Kidney epithelial cell (primary cell): ENCODE data around the gene ANKS1B. TPM values are rescaled to one million over a fixed set of nuclear protein-coding genes. Genes with fewer than 3 reads are reported as not detected.
A peak's percentile ranks its signal among the peaks of the same experiment; 100 is the strongest.

Experiments used
- DNase-seq: peaks from one replicate; pipeline ENCODE4 v3.0.0-alpha.2; 2010; ENCODE audit warnings: low read depth
- H3K27me3 ChIP-seq: 2 replicates; pipeline ENCODE4 v1.6.0; 2011; ENCODE audit warnings: low read length; ENCODE audit not compliant: control insufficient read depth, insufficient read depth
- H3K36me3 ChIP-seq: 2 replicates; pipeline ENCODE4 v1.5.1; 2011; ENCODE audit warnings: low read length; ENCODE audit not compliant: control insufficient read depth, insufficient read depth
- H3K4me3 ChIP-seq: 2 replicates; pipeline ENCODE4 v1.5.1; 2011; ENCODE audit warnings: low read depth, mild to moderate bottlenecking, control low read depth, low read length
- total RNA-seq: library from RNA; depleted of rRNA; stranded (reverse); fragments of >200 nt; gene quantifications from 2 replicates; pipeline ENCODE4 v1.2.3, GENCODE V29; 2015
- TF ChIP-seq, protein P1 (sequence below): IDR thresholded peaks from 2 replicates; pipeline ENCODE4 v1.5.1; 2011; ENCODE audit warnings: mild to moderate bottlenecking, moderate library complexity, low read length, control low read depth, inconsistent platforms; ENCODE audit not compliant: insufficient read depth, poor library complexity, severe bottlenecking

Gene ANKS1B
- total RNA-seq, 1 donor from 2014 or later: 0.13 TPM

DNA sequence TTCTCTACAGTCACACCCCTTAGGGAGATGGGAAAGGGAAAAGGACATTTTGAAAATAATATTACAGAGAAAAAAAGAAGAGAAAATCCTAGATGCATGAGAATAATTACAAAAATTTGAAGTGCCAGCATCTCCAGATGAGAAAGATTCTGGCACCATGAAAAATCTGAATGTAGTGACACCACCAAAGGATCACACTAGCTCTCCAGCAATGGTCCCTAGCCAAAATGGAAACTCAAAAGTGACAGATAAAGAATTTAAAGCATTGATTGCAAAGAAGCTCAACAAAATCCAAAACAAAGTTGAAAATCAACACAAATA is 364.6 kb downstream of the ANKS1B start:
- Histone ChIP-seq H3K27me3 (no peaks in the 10 kb centered on the region), H3K36me3 (no peaks in the 10 kb centered on the region), H3K4me3 (no peak overlapping the region)
- TF ChIP-seq, protein P1, sequence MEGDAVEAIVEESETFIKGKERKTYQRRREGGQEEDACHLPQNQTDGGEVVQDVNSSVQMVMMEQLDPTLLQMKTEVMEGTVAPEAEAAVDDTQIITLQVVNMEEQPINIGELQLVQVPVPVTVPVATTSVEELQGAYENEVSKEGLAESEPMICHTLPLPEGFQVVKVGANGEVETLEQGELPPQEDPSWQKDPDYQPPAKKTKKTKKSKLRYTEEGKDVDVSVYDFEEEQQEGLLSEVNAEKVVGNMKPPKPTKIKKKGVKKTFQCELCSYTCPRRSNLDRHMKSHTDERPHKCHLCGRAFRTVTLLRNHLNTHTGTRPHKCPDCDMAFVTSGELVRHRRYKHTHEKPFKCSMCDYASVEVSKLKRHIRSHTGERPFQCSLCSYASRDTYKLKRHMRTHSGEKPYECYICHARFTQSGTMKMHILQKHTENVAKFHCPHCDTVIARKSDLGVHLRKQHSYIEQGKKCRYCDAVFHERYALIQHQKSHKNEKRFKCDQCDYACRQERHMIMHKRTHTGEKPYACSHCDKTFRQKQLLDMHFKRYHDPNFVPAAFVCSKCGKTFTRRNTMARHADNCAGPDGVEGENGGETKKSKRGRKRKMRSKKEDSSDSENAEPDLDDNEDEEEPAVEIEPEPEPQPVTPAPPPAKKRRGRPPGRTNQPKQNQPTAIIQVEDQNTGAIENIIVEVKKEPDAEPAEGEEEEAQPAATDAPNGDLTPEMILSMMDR: no peak
- no peak for DNase-seq

DNA sequence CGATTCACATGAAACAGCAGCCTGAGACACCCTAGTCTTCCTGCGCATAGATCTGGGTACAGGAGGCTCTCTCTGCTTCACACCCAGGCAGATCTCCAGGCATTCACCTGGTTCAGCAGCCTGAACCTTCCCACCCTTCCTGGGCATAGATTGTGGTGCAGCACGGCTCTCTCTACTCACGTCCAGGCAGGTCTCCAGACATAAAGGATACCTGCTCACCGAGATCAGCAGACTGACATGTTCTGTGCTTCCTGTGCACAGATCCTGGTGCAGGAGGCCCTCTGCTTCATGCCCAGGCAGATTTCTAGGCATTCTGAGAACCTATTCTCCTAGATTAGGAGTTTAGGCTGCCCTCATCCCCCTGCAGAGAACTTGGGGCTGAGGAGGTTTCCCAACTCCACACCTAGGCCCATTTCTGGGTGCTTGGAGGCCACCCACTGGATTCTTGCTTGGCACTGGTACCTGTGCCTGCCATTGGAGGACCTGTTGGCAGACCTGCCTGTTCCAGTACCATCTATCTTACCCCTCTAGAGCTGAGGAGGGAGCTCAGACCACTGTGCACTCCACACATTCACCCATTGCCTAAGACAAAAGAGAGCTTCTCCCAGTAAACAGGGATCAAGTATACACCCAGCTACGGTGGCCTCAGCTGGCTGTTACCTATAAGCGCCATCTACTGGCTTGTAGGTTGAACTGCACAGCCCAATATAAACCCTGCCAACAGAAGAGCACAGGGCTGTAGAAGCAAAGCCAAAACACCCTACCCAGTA is 365.2 kb downstream of the ANKS1B start:
- no peak overlapping the region for H3K4me3 ChIP-seq
- TF ChIP-seq, protein P1: peak; percentile 76
- no peaks in the 10 kb centered on the region for H3K27me3 ChIP-seq
- no peaks in the 10 kb centered on the region for H3K36me3 ChIP-seq
- no peak for DNase-seq

DNA sequence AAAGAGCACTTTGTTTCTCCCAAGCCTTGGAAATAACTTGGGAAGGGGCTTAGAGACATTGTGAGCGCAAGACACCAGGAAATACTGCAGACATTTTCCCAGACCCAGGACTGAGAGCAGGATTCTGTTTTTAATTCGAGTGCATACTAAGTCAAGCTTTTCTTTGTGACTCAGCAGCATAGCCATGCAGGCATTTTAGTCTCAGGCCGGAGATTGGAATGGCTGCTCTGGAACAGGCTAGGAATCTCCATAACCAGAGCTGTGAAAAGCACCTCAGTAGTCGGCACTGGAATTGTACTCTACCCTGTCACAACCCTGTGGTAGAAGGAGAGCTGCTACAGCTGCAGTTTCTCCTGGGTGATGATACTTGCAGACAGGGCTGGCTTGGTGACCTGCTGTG is 366.1 kb downstream of the ANKS1B start:
- H3K4me3 ChIP-seq: no peak overlapping the region
- no peaks in the 10 kb centered on the region for H3K27me3 ChIP-seq
- TF ChIP-seq, protein P1: no peak
- H3K36me3 ChIP-seq: no peaks in the 10 kb centered on the region
- DNase-seq: no peak

DNA sequence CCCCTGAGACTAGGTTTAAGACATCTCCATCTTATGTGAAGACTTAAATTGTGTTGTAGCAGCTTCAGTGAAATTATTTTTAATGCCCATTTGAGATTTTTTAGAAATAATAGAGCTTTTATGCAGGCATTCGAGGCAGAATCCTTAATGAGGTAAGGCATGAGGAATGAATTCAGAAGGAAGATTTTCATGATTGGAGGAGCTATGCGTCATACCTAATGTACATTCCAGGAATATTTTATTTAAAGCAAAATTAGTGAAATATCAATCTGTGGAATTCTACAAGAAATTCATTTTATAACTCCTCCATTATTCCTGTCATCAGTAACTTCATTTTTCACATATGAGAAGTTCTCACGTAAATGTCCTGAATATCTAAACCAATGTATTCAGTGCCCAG is 373.1 kb downstream of the ANKS1B start:
- TF ChIP-seq, protein P1: no peak
- Histone ChIP-seq H3K27me3 (no peaks in the 10 kb centered on the region), H3K36me3 (no peaks in the 10 kb centered on the region), H3K4me3 (no peak overlapping the region)
- DNase-seq: no peak

DNA sequence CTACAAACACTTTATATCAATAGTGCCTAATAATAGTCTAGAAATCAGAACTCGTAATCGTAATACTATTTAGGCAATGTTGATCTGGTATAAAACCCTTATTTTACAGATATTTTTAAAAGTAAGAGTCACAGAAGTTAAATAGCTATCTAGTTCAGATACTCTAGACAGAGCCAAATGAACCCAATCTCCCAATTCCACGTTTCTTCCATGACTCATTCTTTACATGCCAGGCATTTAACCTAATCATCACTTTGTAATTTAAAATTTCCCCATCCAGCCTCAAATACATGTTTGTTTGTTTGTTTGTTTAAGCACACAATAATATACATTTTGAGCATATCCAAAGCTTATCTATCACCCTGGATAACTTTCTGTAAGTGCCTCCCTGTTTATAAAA is 373.6 kb downstream of the ANKS1B start:
- TF ChIP-seq, protein P1: no peak
- H3K27me3 ChIP-seq: no peaks in the 10 kb centered on the region
- no peak overlapping the region for H3K4me3 ChIP-seq
- H3K36me3 ChIP-seq: no peaks in the 10 kb centered on the region
- DNase-seq: no peak
